Testis (tissue), 3 donors: ENCODE results near the gene PDILT. TPM values are rescaled to one million over a fixed set of nuclear protein-coding genes. Genes with fewer than 3 reads are reported as not detected.

Experiments
- DNase-seq: peaks from one replicate; pipeline ENCODE4 v3.0.0-alpha.2; 2019
- H3K27ac ChIP-seq, 2 donors: fragments of 200-600 bp; sonication (generic); one replicate each; pipeline ENCODE4 v1.5.1; 2019
- H3K27me3 ChIP-seq: fragments of 200-600 bp; sonication (generic); one replicate; pipeline ENCODE4 v1.5.1; 2019
- H3K36me3 ChIP-seq: fragments of 200-600 bp; sonication (generic); one replicate; pipeline ENCODE4 v1.5.1; 2017; ENCODE audit warnings: low read depth; ENCODE audit errors: missing control alignments
- H3K4me1 ChIP-seq: fragments of 200-600 bp; sonication (generic); one replicate; pipeline ENCODE4 v1.5.1; 2019
- H3K4me3 ChIP-seq, 2 donors: fragments of 200-600 bp; sonication (generic); one replicate each; pipeline ENCODE4 v1.5.1; 2017 to 2019
- H3K9me3 ChIP-seq: fragments of 200-600 bp; sonication (generic); one replicate; pipeline ENCODE4 v1.5.1; 2017
- POLR2A ChIP-seq: fragments of 450-650 bp; IDR thresholded peaks from one replicate; pipeline ENCODE4 v1.6.1; 2017; ENCODE audit warnings: antibody characterized with exemption, mild to moderate bottlenecking, moderate library complexity
- WGBS, 2 donors: methylation state at CpG; one replicate each; pipeline ENCODE4 v1.1.5; 2018; 5-methylcytosine and 5-hydroxymethylcytosine counted together
- intact Hi-C: fragments of 100-400 bp; cut with DNase I; formaldehyde crosslinking; loops from one replicate; pipeline ENCODE4 v1.15.1; 2023; ENCODE audit warnings: low total_unique reads
- polyA plus RNA-seq: library from polyadenylated mRNA; stranded (reverse); fragments of 350-450 nt; fragmentation: Illumina TruSeq; extraction: RNeasy Lipid Tissue Mini Kit (QIAGEN cat#74804); gene quantifications from one replicate; pipeline ENCODE4 v1.2.3, GENCODE V29; 2014; ENCODE audit warnings: low read depth, low replicate concordance; ENCODE audit not compliant: insufficient read depth
- total RNA-seq, 2 donors: library from RNA; depleted of rRNA; stranded (reverse); fragments of >200 nt; gene quantifications; one replicate each; pipeline ENCODE4 v1.2.3, GENCODE V29; 2016
- TF ChIP-seq, protein P1 (sequence below), 3 experiments: fragments of 450-650 bp in 2 of 3; fragments of 200-600 bp in 1 of 3; sonication (generic) in 1 of 3; IDR thresholded peaks; one replicate each; pipeline ENCODE4 v1.5.1; 2016 to 2019; ENCODE audit warnings: antibody characterized with exemption in 3 of 3, mild to moderate bottlenecking in 2 of 3, moderate library complexity in 1 of 3

The PDILT gene
- total and polyA plus RNA-seq, 3 donors from 2014 or later, result 5.8 to 26.8 (median 10.1) TPM

DNA sequence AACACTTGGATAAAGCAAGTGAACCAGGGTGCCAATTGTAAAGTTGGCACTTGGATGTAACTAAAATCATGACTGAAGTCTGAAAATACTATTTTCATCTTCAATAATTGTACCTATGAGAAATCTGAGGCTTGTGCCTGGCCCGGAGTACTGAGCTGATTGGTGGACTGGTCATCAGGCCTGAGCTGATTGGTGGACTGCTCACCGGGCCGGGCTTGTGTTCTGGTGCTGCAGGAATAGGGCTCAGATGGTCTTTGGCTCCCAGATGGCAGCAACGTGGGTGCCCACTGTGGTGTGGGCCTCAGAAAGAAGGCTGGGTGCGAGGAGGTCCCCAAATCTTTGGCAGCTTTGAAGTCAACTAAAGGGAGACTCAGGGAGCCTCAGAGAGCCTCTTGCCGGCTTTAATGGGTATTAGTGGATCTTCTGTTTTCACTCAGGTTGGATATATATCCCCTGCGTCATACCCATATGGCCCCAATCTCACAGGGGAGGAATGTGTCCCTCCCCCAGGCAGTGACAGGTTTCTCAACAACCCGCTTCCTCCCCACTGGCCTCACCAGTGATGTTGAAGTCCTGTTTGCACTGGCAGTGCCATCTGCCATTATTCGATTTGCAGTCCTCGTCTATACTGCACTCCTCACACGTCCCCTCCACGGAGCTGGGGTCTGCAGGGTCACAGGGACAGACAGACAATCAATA, 56.7 kb downstream of the PDILT start:
- no peak for TF ChIP-seq POLR2A
- TF ChIP-seq, protein P1, sequence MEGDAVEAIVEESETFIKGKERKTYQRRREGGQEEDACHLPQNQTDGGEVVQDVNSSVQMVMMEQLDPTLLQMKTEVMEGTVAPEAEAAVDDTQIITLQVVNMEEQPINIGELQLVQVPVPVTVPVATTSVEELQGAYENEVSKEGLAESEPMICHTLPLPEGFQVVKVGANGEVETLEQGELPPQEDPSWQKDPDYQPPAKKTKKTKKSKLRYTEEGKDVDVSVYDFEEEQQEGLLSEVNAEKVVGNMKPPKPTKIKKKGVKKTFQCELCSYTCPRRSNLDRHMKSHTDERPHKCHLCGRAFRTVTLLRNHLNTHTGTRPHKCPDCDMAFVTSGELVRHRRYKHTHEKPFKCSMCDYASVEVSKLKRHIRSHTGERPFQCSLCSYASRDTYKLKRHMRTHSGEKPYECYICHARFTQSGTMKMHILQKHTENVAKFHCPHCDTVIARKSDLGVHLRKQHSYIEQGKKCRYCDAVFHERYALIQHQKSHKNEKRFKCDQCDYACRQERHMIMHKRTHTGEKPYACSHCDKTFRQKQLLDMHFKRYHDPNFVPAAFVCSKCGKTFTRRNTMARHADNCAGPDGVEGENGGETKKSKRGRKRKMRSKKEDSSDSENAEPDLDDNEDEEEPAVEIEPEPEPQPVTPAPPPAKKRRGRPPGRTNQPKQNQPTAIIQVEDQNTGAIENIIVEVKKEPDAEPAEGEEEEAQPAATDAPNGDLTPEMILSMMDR (IDR thresholded peaks at IDR 0.05), result no peak
- Histone ChIP-seq H3K4me3 (peak overlapping the region in 1 of 2 donors; percentile 29), H3K9me3 (no peaks in the 10 kb centered on the region), H3K27ac (no peak overlapping the region), H3K4me1 (no peaks in the 10 kb centered on the region), H3K36me3 (no peaks in the 10 kb centered on the region), H3K27me3 (no peaks in the 10 kb centered on the region)
- WGBS, 2 donors, result 44 to 46% methylated on average over 8 to 12 of the region's 12 CpGs
- DNase-seq, result no peak
- intact Hi-C loops, result no loop called here

DNA sequence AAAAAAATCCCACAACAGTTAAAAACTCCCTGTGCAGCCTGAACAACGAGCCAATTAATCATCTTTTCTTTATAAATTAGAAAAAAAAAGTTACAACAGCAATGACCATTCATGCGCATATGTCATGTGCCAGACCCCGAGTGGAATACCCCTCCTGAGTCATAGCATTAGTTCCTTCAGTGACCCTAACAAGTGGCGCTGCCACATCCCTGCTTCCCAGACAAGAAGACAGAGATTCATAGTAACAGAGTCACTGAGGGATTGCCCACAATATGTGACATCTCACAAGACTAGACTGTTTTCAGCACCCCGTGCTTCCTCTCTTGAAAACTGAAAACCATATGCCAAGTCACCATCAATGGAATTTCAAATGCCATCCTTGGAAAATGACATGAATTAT, 59.9 kb downstream of the PDILT start:
- no peak overlapping the region for H3K27ac ChIP-seq
- WGBS, 2 donors, result 71 to 77% methylated on average over 5 of the region's 5 CpGs
- intact Hi-C loops, result no loop called here
- H3K4me3 ChIP-seq, result no peak overlapping the region
- TF ChIP-seq POLR2A, result no peak
- TF ChIP-seq, protein P1 (IDR thresholded peaks at IDR 0.05), result no peak
- H3K27me3 ChIP-seq, result no peaks in the 10 kb centered on the region
- no peaks in the 10 kb centered on the region for H3K36me3 ChIP-seq
- H3K4me1 ChIP-seq, result no peaks in the 10 kb centered on the region
- H3K9me3 ChIP-seq, result no peaks in the 10 kb centered on the region
- DNase-seq, result no peak

DNA sequence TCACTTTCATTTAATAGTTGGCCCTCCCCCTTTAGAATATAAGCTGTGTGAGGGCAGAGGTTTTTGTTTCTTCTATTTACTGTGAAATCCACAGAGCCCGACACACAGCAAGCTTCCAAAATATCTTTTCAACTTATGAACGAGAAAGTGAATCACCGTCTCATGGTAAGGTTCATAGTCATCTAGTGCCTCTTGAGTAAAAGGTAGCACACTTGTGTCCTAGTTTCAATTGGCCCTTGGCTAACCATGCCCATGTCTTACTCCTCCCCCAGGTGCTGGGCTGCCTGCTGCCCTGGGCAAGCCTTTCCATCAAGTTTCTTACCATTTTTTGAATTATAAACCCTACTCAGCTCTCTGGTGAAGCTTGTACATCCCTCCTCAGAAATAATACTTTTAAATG, 64.8 kb downstream of the PDILT start:
- TF ChIP-seq POLR2A, result no peak
- Histone ChIP-seq H3K4me1 (no peaks in the 10 kb centered on the region), H3K27me3 (no peaks in the 10 kb centered on the region), H3K36me3 (no peaks in the 10 kb centered on the region), H3K9me3 (no peaks in the 10 kb centered on the region), H3K4me3 (no peak overlapping the region), H3K27ac (no peak overlapping the region)
- intact Hi-C loops, result no loop called here
- 91 to 96% methylated on average over 3 of the region's 3 CpGs for WGBS, 2 donors
- no peak for DNase-seq

DNA sequence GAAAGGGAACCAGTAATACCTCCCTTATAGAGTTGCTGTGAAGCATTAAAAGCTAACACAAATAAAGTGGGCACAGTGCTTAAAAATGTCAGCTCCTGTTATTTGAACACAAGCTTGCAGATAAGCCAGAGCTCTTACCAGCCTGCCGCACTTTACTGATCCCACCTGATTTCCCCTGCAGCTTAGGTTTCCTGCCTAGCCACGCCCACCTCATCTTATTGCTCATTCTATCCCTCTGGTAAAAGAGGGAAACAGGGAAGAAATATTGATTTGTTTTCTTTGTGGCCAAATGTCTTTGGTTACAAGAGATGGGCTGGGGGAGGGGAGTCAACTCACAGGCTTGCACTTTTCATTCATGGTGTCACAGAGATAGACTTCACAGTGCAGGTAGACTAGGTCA, 67.6 kb downstream of the PDILT start:
- TF ChIP-seq, protein P1 (IDR thresholded peaks at IDR 0.05), result no peak
- no peak for TF ChIP-seq POLR2A
- Histone ChIP-seq H3K4me3 (no peak overlapping the region), H3K27me3 (no peaks in the 10 kb centered on the region), H3K4me1 (no peaks in the 10 kb centered on the region), H3K36me3 (no peaks in the 10 kb centered on the region), H3K27ac (no peak overlapping the region), H3K9me3 (no peaks in the 10 kb centered on the region)
- WGBS, 2 donors, result 58 to 70% methylated on average over 2 of the region's 2 CpGs
- DNase-seq, result no peak
- intact Hi-C loops, result no loop called here

DNA sequence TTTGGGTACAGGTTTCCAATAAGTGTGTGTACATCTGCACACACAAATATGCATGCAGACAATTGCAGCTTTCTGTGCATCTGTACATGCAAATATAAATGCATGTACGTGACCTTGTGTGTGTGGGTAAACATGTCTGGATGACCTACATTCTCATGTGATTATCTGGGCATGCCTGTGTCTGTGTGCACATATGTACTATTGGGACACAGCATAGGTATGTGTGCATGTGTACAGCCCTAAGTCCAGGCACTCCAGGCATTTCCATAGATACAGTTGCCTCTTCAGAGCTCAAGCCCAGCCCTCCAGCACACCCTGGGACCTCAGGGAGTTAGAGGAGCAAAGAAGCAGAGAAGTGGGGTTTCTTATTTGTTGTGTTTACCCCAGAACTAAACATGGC, 70.1 kb downstream of the PDILT start:
- intact Hi-C loops, result no loop called here
- no peaks in the 10 kb centered on the region for H3K9me3 ChIP-seq
- WGBS, 2 donors, result 86 to 92% methylated on average over 1 of the region's 1 CpG

More for the DNA sequence above, 70.1 kb downstream of the PDILT start:
- Histone ChIP-seq H3K4me1 (no peaks in the 10 kb centered on the region), H3K27ac (no peak overlapping the region), H3K27me3 (no peaks in the 10 kb centered on the region), H3K36me3 (no peaks in the 10 kb centered on the region), H3K4me3 (no peak overlapping the region)
- TF ChIP-seq POLR2A, result no peak
- TF ChIP-seq, protein P1 (IDR thresholded peaks at IDR 0.05), result no peak
- no peak for DNase-seq
